Measurements from ENCODE around the gene MB21D2.

DNA sequence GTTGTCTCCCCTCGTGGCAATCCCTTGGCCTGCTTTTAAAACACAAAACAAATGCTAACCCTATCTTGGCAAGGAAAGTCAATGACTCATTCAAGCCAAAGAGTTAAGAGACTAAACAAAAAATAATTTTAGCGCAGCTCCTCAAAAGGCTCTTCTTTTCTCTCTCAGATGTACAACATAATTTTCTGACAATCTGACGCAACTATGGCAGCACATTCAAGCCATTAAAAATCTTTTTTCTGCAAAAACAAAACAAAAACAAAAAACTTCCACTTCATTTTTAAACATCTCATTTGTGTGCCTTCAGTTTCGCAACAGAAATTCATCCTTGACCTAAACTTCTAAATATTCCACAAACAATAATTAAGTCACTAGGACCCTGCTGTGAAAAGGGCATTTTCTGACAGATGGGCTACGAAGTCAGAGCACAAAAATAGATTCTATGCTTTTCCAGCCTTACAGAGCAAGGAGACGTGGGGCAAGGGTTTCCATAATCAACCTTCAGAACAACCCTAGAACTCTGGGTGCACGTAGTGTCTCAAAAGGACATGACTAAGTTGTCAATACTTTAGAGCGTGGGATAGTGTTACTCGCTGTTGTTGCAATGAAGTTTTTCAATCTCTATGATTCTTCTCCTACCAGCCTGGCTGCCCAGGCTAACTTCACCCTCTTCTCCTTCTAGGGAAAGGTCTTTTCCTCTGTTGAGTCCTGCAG lies 84.3 kb downstream of the MB21D2 start:
- TF ChIP-seq, protein P1, sequence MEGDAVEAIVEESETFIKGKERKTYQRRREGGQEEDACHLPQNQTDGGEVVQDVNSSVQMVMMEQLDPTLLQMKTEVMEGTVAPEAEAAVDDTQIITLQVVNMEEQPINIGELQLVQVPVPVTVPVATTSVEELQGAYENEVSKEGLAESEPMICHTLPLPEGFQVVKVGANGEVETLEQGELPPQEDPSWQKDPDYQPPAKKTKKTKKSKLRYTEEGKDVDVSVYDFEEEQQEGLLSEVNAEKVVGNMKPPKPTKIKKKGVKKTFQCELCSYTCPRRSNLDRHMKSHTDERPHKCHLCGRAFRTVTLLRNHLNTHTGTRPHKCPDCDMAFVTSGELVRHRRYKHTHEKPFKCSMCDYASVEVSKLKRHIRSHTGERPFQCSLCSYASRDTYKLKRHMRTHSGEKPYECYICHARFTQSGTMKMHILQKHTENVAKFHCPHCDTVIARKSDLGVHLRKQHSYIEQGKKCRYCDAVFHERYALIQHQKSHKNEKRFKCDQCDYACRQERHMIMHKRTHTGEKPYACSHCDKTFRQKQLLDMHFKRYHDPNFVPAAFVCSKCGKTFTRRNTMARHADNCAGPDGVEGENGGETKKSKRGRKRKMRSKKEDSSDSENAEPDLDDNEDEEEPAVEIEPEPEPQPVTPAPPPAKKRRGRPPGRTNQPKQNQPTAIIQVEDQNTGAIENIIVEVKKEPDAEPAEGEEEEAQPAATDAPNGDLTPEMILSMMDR (IDR thresholded peaks at IDR 0.05; ENCODE audit: low read length): no peak
- no peak for TF ChIP-seq EZH2 (IDR thresholded peaks at IDR 0.05; ENCODE audit: borderline replicate concordance, low read length)

All from OCI-LY1 (cell line).